Thyroid gland (tissue), 4 donors: ENCODE data around the gene UBXN10. TPM values are rescaled to one million over a fixed set of nuclear protein-coding genes. Genes with fewer than 3 reads are reported as not detected.

Source experiments
- DNase-seq, 2 donors: peaks; one replicate each; pipeline ENCODE4 v3.0.0-alpha.2; 2019
- H3K27ac ChIP-seq, 3 donors: fragments of 200-600 bp; sonication (generic); 1 replicate in 2 of 3; 2 replicates in 1 of 3; pipeline ENCODE4 v1.5.1; 2016 to 2019; ENCODE audit warnings: mild to moderate bottlenecking in 1 of 3, moderate library complexity in 1 of 3
- H3K27me3 ChIP-seq: fragments of 200-600 bp; sonication (generic); one replicate; pipeline ENCODE4 v1.5.1; 2019
- H3K36me3 ChIP-seq, 2 donors: fragments of 200-600 bp; sonication (generic); one replicate each; pipeline ENCODE4 v1.5.1; 2016 to 2019
- H3K4me1 ChIP-seq, 2 donors: fragments of 200-600 bp; sonication (generic); one replicate each; pipeline ENCODE4 v1.5.1; 2017 to 2019
- H3K4me3 ChIP-seq, 3 donors: fragments of 200-600 bp; sonication (generic); replicated peaks in 1 of 3; 1 replicate in 2 of 3; 2 replicates in 1 of 3; pipeline ENCODE4 v1.5.1; 2016; ENCODE audit warnings: mild to moderate bottlenecking in 1 of 3
- H3K9me3 ChIP-seq: fragments of 200-600 bp; sonication (generic); one replicate; pipeline ENCODE4 v1.5.1; 2017
- CTCF ChIP-seq, 6 experiments: fragments of 200-600 bp in 3 of 6; fragments of 450-650 bp in 3 of 6; sonication (generic) in 3 of 6; IDR thresholded peaks; one replicate each; pipeline ENCODE4 v1.5.1; 2016 to 2019; ENCODE audit warnings: antibody characterized with exemption in 6 of 6, mild to moderate bottlenecking in 2 of 6, inconsistent platforms in 1 of 6, moderate library complexity in 1 of 6
- POLR2A ChIP-seq, 2 donors: fragments of 450-650 bp; IDR thresholded peaks; one replicate each; pipeline ENCODE4 v1.6.1; 2017; ENCODE audit warnings: antibody characterized with exemption in 2 of 2, mild to moderate bottlenecking in 2 of 2, moderate library complexity in 1 of 2
- WGBS, 2 donors: methylation state at CpG; one replicate each; pipeline ENCODE4 v1.1.5; 2017; 5-methylcytosine and 5-hydroxymethylcytosine counted together
- intact Hi-C: fragments of 100-400 bp; cut with DNase I; formaldehyde crosslinking; loops from one replicate; pipeline ENCODE4 v1.15.1; 2023
- total RNA-seq, 4 donors: library from RNA; depleted of rRNA; stranded (reverse); fragments of >200 nt; gene quantifications; one replicate each; pipeline ENCODE4 v1.2.3, GENCODE V29; 2016

UBXN10 gene
- total RNA-seq, 4 donors from 2014 or later, result 4.8 to 10.9 (median 6.4) TPM

- 77 to 78% methylated on average over 7 of the region's 7 CpGs for WGBS, 2 donors
- H3K4me3 ChIP-seq, result no peak overlapping the region
- H3K9me3 ChIP-seq, result no peaks in the 10 kb centered on the region
- no peaks in the 10 kb centered on the region for H3K36me3 ChIP-seq
- intact Hi-C loops, result no loop called here
- TF ChIP-seq POLR2A (IDR thresholded peaks at IDR 0.05) (no peak), CTCF (IDR thresholded peaks at IDR 0.05) (no peak)
- no peaks in the 10 kb centered on the region for H3K27me3 ChIP-seq
- no peak overlapping the region for H3K27ac ChIP-seq
- DNase-seq, result no peak
- no peaks in the 10 kb centered on the region for H3K4me1 ChIP-seq
Observed at GRCh38 chr1:20198918-20199317, 13.0 kb downstream of the UBXN10 start.

- TF ChIP-seq CTCF (IDR thresholded peaks at IDR 0.05) (no peak), POLR2A (IDR thresholded peaks at IDR 0.05) (no peak)
- Histone ChIP-seq H3K27ac (no peak overlapping the region), H3K4me3 (no peak overlapping the region), H3K9me3 (no peaks in the 10 kb centered on the region), H3K36me3 (no peaks in the 10 kb centered on the region), H3K27me3 (no peaks in the 10 kb centered on the region), H3K4me1 (no peaks in the 10 kb centered on the region)
- 66 to 72% methylated on average over 3 of the region's 3 CpGs for WGBS, 2 donors
- intact Hi-C loops, result no loop called here
- no peak for DNase-seq
Observed at GRCh38 chr1:20199403-20199802, 13.5 kb downstream of the UBXN10 start.

GRCh38 chr1:20199840-20200239 is 13.9 kb downstream of the UBXN10 start:
- Histone ChIP-seq H3K36me3 (no peaks in the 10 kb centered on the region), H3K4me1 (no peaks in the 10 kb centered on the region), H3K4me3 (no peak overlapping the region), H3K27me3 (no peaks in the 10 kb centered on the region), H3K27ac (no peak overlapping the region), H3K9me3 (no peaks in the 10 kb centered on the region)
- intact Hi-C loops, result no loop called here
- no peak for TF ChIP-seq CTCF (IDR thresholded peaks at IDR 0.05)
- no peak for TF ChIP-seq POLR2A (IDR thresholded peaks at IDR 0.05)
- WGBS, 2 donors, result 63 to 71% methylated on average over 2 of the region's 2 CpGs
- no peak for DNase-seq

DNA sequence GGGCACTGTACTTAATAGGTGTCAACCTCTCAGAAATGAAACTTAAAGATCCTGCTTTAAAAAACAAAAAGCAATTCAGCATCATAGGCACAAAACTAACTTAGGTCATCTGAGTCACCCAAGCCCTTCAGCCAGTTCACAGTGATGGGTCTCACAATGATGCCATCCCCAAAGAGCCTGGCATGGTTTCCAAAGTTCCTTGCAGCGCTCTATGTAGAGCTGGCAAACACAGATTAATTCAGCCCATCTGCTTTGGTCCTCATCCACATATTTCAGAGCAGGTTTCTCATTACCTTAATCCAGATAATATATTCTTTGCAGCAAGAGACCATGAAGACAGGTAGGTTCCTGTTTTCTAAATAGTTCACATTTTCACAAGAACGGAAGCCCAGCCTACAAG is 15.1 kb downstream of the UBXN10 start:
- DNase-seq, result no peak
- H3K9me3 ChIP-seq, result no peaks in the 10 kb centered on the region
- H3K36me3 ChIP-seq, result no peaks in the 10 kb centered on the region
- H3K4me3 ChIP-seq, result no peak overlapping the region
- intact Hi-C loops, result no loop called here
- H3K4me1 ChIP-seq, result no peaks in the 10 kb centered on the region
- H3K27ac ChIP-seq, result no peak overlapping the region
- no peak for TF ChIP-seq POLR2A (IDR thresholded peaks at IDR 0.05)
- TF ChIP-seq CTCF (IDR thresholded peaks at IDR 0.05), result no peak
- 81 to 82% methylated on average over 2 of the region's 2 CpGs for WGBS, 2 donors
- H3K27me3 ChIP-seq, result no peaks in the 10 kb centered on the region

GRCh38 chr1:20202166-20202565 is 16.3 kb downstream of the UBXN10 start:
- no peaks in the 10 kb centered on the region for H3K9me3 ChIP-seq
- no peak overlapping the region for H3K4me3 ChIP-seq
- H3K27ac ChIP-seq, result no peak overlapping the region
- TF ChIP-seq POLR2A (IDR thresholded peaks at IDR 0.05), result no peak
- TF ChIP-seq CTCF (IDR thresholded peaks at IDR 0.05), result no peak
- intact Hi-C loops, result no loop called here
- no peaks in the 10 kb centered on the region for H3K27me3 ChIP-seq
- no peaks in the 10 kb centered on the region for H3K36me3 ChIP-seq
- DNase-seq, result no peak
- no peaks in the 10 kb centered on the region for H3K4me1 ChIP-seq
- WGBS, 2 donors, result 86 to 94% methylated on average over 5 of the region's 5 CpGs
